GM23338 (cell line): Measurements from ENCODE around the gene MFAP4. TPM values are rescaled to one million over a fixed set of nuclear protein-coding genes. Genes with fewer than 3 reads are reported as not detected.

ENCODE experiments used
- ATAC-seq: fragments of 200-7000 bp; cut with Tn5 transposase; 3 replicates; pipeline ENCODE4 v1.9.1; 2020
- DNase-seq: peaks from one replicate; pipeline ENCODE4 v3.0.0-alpha.2; 2015; ENCODE audit warnings: low spot score
- H2AFZ ChIP-seq: fragments of 200-600 bp; sonication (generic); 2 replicates; pipeline ENCODE4 v1.8.0; 2016; ENCODE audit warnings: antibody characterized with exemption, mild to moderate bottlenecking, moderate library complexity
- H3F3A ChIP-seq: fragments of 200-600 bp; sonication (generic); replicated peaks from 2 replicates; pipeline ENCODE4 v1.8.0; 2017; ENCODE audit warnings: antibody characterized with exemption, mixed run types, low read depth
- H3K27ac ChIP-seq: fragments of 200-600 bp; sonication (generic); 2 replicates; pipeline ENCODE4 v1.6.1; 2016; ENCODE audit warnings: low read depth
- H3K27me3 ChIP-seq: fragments of 200-600 bp; sonication (generic); 2 replicates; pipeline ENCODE4 v1.8.0; 2016; ENCODE audit warnings: mild to moderate bottlenecking, mixed run types, moderate library complexity; ENCODE audit not compliant: insufficient read depth
- H3K36me3 ChIP-seq: fragments of 200-600 bp; sonication (generic); 2 replicates; pipeline ENCODE4 v1.8.0; 2016; ENCODE audit warnings: mild to moderate bottlenecking; ENCODE audit not compliant: insufficient read depth
- H3K4me1 ChIP-seq: fragments of 200-600 bp; sonication (generic); 2 replicates; pipeline ENCODE4 v1.8.0; 2016; ENCODE audit warnings: mild to moderate bottlenecking, moderate library complexity; ENCODE audit not compliant: insufficient read depth
- H3K4me2 ChIP-seq: fragments of 200-600 bp; sonication (generic); 2 replicates; pipeline ENCODE4 v1.7.1; 2017; ENCODE audit warnings: mixed run types
- H3K4me3 ChIP-seq: fragments of 200-600 bp; sonication (generic); 2 replicates; pipeline ENCODE4 v1.6.1; 2016; ENCODE audit warnings: mixed run types
- H3K79me2 ChIP-seq: fragments of 200-600 bp; sonication (generic); replicated peaks from 2 replicates; pipeline ENCODE4 v1.8.0; 2017; ENCODE audit warnings: mild to moderate bottlenecking; ENCODE audit not compliant: insufficient read depth
- H3K9me2 ChIP-seq: fragments of 200-600 bp; sonication (generic); 2 replicates; pipeline ENCODE4 v1.8.0; 2017; ENCODE audit not compliant: insufficient read depth
- H4K20me1 ChIP-seq: fragments of 200-600 bp; sonication (generic); replicated peaks from 2 replicates; pipeline ENCODE4 v1.8.0; 2017; ENCODE audit warnings: mild to moderate bottlenecking; ENCODE audit not compliant: insufficient read depth
- H3K27ac Mint-ChIP-seq: 2 replicates; pipeline ENCODE4 v1.8.0; 2020; ENCODE audit warnings: inconsistent platforms, mild to moderate bottlenecking, moderate library complexity, mixed read lengths
- H3K27me3 Mint-ChIP-seq: 3 replicates; pipeline ENCODE4 v1.8.0; 2022; ENCODE audit warnings: low read depth, mild to moderate bottlenecking, moderate library complexity, mixed read lengths, inconsistent platforms; ENCODE audit not compliant: insufficient read depth, poor library complexity
- H3K36me3 Mint-ChIP-seq: 3 replicates; pipeline ENCODE4 v1.8.0; 2021; ENCODE audit warnings: low read depth, mild to moderate bottlenecking, inconsistent platforms, moderate library complexity, mixed read lengths
- H3K4me1 Mint-ChIP-seq: 3 replicates; pipeline ENCODE4 v1.8.0; 2020; ENCODE audit warnings: mild to moderate bottlenecking, inconsistent platforms, mixed read lengths
- H3K4me3 Mint-ChIP-seq: 3 replicates; pipeline ENCODE4 v1.8.0; 2021; ENCODE audit warnings: moderate library complexity, mild to moderate bottlenecking, inconsistent platforms, mixed read lengths
- H3K9me3 Mint-ChIP-seq: 3 replicates; pipeline ENCODE4 v1.8.0; 2020; ENCODE audit warnings: moderate library complexity, mild to moderate bottlenecking, inconsistent platforms, mixed read lengths
- ETS1 ChIP-seq: IDR thresholded peaks from 2 replicates; pipeline ENCODE4 v1.6.1; 2016; ENCODE audit warnings: antibody characterized with exemption
- EZH2 ChIP-seq: fragments of 200-600 bp; sonication (generic); IDR thresholded peaks from one replicate; pipeline ENCODE4 v1.8.0; 2017; ENCODE audit warnings: antibody characterized with exemption, mild to moderate bottlenecking, low read depth; ENCODE audit not compliant: unreplicated experiment
- EZH2phosphoT487 ChIP-seq: fragments of 200-600 bp; sonication (generic); IDR thresholded peaks from one replicate; pipeline ENCODE4 v1.8.1; 2018; ENCODE audit warnings: antibody characterized with exemption; ENCODE audit not compliant: unreplicated experiment
- JUNB ChIP-seq: IDR thresholded peaks from one replicate; pipeline ENCODE4 v1.6.1; 2016; ENCODE audit warnings: antibody characterized with exemption; ENCODE audit not compliant: unreplicated experiment
- POLR2AphosphoS5 ChIP-seq: IDR thresholded peaks from 2 replicates; pipeline ENCODE4 v1.6.1; 2016; ENCODE audit warnings: antibody characterized with exemption, low read depth
- ZNF114 ChIP-seq: fragments of 250-450 bp; sonication (Bioruptor Pico); IDR thresholded peaks from 2 replicates; pipeline ENCODE4 v1.5.0; 2020; ENCODE audit warnings: mild to moderate bottlenecking, moderate library complexity
- ZNF462 ChIP-seq: fragments of 250-450 bp; sonication (Bioruptor Pico); IDR thresholded peaks from 2 replicates; pipeline ENCODE4 v1.5.0; 2020; ENCODE audit warnings: mild to moderate bottlenecking, moderate library complexity
- polyA plus RNA-seq: library from polyadenylated mRNA; unstranded; fragments of >200 nt; fragmentation: Nextera tagmentation; extraction: Ambion mirVana; gene quantifications from 2 replicates; pipeline ENCODE4 v1.2.1, GENCODE V29; 2016
- total RNA-seq: library from RNA; depleted of rRNA; stranded (reverse); fragments of >200 nt; shearing (Covaris generic); gene quantifications from 2 replicates; pipeline ENCODE4 v1.2.3, GENCODE V29; 2014

Gene MFAP4
- total and polyA plus RNA-seq, 2 experiments from 2014 or later = 7.7 to 9.7 TPM

GRCh38 chr17:19360772-19361171 is 26.2 kb downstream of the MFAP4 start (continued):
- TF ChIP-seq ZNF462 = no peak

- H3K27ac ChIP-seq = no peak overlapping the region
- DNase-seq = no peak
Observed at GRCh38 chr17:19359856-19360255, 27.1 kb downstream of the MFAP4 start.

GRCh38 chr17:19359151-19359550 is 27.8 kb downstream of the MFAP4 start:
- no peaks in the 10 kb centered on the region for H3F3A ChIP-seq
- no peak for ATAC-seq
- no peak for DNase-seq
- no peaks in the 10 kb centered on the region for H3K79me2 ChIP-seq
- no peaks in the 10 kb centered on the region for H3K27me3 ChIP-seq
- no peak overlapping the region for H3K4me2 ChIP-seq
- no peak overlapping the region for H3K27ac ChIP-seq
- no peak overlapping the region for H2AFZ ChIP-seq
- H4K20me1 ChIP-seq = no peaks in the 10 kb centered on the region; the same call in 1 of the 2 replicates
- H3K4me1 ChIP-seq = peaks cover 11% of the 10 kb centered on the region
- Mint-ChIP-seq H3K4me1 (peaks cover 14% of the 10 kb centered on the region), H3K27me3 (peaks cover 2% of the 10 kb centered on the region), H3K36me3 (peaks cover 7% of the 10 kb centered on the region; the same call in 2 of the 3 replicates), H3K9me3 (no peaks in the 10 kb centered on the region), H3K27ac (no peak overlapping the region), H3K4me3 (no peak overlapping the region)
- H3K4me3 ChIP-seq = no peak overlapping the region
- H3K9me2 ChIP-seq = no peaks in the 10 kb centered on the region
- TF ChIP-seq JUNB (no peak), ETS1 (no peak), POLR2AphosphoS5 (no peak), EZH2phosphoT487 (no peak)
- no peaks in the 10 kb centered on the region for H3K36me3 ChIP-seq

More at GRCh38 chr17:19359856-19360255, 27.1 kb downstream of the MFAP4 start:
- H3K4me3 Mint-ChIP-seq = no peak overlapping the region
- H3K4me1 Mint-ChIP-seq = peaks cover 14% of the 10 kb centered on the region
- Histone ChIP-seq H3F3A (no peaks in the 10 kb centered on the region), H3K4me3 (no peak overlapping the region), H3K4me1 (peaks cover 11% of the 10 kb centered on the region), H4K20me1 (no peaks in the 10 kb centered on the region; the same call in 1 of the 2 replicates), H3K36me3 (no peaks in the 10 kb centered on the region), H3K27me3 (no peaks in the 10 kb centered on the region), H3K4me2 (no peak overlapping the region), H3K9me2 (no peaks in the 10 kb centered on the region), H2AFZ (no peak overlapping the region), H3K79me2 (no peaks in the 10 kb centered on the region)
- peaks cover 7% of the 10 kb centered on the region; the same call in 2 of the 3 replicates for H3K36me3 Mint-ChIP-seq
- H3K27me3 Mint-ChIP-seq = peaks cover 4% of the 10 kb centered on the region
- no peaks in the 10 kb centered on the region for H3K9me3 Mint-ChIP-seq
- no peak overlapping the region for H3K27ac Mint-ChIP-seq
- TF ChIP-seq JUNB = no peak
- no peak for TF ChIP-seq EZH2
- TF ChIP-seq ZNF114 (CRISPR knock-in tag) = no peak
- ATAC-seq = no peak
